GM12872 (cell line): ENCODE results near the gene UBE2QL1.

Experiments used
- TF ChIP-seq, protein P1 (sequence below): IDR thresholded peaks from 3 replicates; pipeline ENCODE4 v1.5.1; 2011; ENCODE audit warnings: low read depth, mild to moderate bottlenecking, low read length, moderate library complexity; ENCODE audit not compliant: insufficient read depth

UBE2QL1 gene

DNA sequence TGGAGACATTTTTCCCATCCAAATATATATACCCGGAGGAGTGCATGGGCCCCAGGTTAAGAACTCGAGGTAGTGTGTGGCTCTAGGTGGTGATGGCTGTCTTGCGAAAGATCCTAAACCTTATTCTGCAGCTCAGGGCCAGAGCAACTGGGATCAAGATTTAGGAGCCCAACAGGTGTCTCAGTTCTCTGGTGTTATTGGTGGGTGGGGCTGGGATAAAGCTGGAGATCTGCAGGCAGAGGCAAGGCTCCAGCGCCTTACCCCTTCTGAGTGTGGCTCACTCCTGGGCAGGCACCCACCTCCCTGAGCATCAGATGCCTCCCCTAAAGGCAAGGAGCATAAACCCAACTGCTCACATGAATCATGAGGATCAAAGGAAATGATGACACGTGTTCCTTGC, 11.2 kb downstream of the UBE2QL1 start:
- TF ChIP-seq, protein P1, sequence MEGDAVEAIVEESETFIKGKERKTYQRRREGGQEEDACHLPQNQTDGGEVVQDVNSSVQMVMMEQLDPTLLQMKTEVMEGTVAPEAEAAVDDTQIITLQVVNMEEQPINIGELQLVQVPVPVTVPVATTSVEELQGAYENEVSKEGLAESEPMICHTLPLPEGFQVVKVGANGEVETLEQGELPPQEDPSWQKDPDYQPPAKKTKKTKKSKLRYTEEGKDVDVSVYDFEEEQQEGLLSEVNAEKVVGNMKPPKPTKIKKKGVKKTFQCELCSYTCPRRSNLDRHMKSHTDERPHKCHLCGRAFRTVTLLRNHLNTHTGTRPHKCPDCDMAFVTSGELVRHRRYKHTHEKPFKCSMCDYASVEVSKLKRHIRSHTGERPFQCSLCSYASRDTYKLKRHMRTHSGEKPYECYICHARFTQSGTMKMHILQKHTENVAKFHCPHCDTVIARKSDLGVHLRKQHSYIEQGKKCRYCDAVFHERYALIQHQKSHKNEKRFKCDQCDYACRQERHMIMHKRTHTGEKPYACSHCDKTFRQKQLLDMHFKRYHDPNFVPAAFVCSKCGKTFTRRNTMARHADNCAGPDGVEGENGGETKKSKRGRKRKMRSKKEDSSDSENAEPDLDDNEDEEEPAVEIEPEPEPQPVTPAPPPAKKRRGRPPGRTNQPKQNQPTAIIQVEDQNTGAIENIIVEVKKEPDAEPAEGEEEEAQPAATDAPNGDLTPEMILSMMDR: no peak

DNA sequence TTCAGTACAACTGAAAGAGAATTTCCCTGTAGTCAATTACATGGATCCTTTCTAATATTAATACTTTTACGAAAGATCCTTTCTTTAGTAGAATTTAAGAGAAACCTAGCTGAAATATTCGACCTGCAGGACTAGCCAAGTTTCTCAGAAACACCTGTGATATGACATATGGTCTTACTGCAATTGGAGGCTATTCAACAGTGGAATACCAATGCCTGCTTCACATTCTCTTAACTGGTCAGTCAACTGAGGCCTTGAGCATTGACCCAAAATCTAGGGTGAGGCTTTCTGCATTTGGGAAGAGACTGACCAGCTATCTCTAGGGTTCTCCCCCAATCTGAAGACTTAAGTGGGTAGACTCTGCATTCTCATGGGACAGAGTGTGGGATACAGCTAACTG, 12.3 kb downstream of the UBE2QL1 start:
- TF ChIP-seq, protein P1: no peak

DNA sequence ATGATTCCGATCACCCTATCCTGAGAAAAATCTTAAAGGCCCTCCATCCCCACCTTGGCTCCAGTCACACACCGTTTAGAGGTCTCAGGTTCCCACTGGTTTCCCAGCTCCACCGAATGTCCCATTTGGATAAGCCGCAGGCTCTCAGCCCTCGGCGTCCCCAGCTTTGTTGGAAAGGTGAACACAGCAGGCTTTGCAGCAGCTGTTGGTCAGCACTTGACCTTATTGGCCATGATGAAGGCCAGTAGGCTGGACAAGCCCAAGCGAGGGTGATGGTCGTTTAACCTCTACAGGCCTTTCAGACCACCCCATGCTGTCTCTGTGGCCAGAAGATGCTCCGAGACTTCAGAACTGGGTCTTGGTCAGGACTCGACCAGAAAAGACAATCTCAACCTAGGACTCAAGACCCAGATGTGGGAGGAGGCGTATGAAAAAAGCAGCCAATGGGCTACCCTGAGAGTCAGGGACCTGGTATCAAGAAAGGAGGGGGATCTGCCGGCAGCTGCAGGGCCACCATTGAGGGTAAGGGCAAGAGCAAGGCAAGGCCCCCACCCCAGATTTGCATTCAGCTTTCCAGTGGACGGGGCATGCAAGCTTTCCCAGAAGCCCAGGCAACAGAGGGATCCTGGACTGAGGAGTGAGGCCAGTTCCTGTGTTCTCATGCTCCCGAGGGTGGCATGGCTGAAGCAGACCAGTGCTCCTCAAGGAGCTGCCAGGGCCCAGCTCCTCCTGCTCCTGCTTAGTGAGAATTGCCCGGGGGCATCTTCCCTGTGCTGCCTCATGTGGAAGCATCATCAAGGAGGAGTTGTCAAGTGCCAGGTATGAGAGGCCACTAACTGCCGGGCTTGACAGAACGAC, 13.4 kb downstream of the UBE2QL1 start:
- TF ChIP-seq, protein P1: no peak

DNA sequence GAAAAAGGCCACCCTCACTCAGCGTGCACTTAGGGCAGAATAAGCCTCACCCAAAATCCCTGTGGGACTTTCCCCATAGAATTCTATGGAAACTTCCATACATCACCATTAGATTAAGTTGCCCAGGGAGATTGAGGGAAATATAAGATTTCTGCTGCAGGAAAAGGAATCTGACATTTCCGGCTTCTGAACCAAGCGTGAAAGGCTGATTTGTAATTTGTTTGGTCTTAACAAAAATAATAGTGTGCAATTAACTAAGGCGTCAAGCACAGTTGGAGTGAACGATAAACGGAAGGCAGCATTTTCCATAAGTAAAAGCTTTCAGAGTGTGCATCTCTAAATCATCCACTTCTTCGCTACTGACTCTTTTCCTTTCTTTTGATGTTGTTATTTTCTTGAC, 14.0 kb downstream of the UBE2QL1 start:
- TF ChIP-seq, protein P1: no peak

DNA sequence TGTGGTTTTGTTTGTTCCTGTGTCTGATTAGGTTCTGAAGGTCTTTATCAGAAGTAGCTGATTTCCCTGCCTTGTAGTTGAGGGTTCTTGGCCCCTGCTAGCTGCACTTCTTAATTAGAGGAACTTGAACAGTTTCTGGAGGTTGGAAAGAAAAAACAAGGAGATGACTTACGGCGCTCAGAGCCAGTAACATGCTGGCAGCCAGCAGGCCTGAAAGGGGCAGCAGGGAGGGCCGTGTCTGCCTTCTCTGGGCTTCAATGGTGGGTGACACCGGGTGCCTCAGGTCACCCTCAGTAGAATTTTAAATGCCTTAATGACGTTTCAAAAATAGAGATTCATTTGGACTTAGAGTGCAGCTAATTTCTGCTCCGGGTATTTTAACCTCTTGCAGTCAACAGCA, 15.8 kb downstream of the UBE2QL1 start:
- TF ChIP-seq, protein P1: no peak

DNA sequence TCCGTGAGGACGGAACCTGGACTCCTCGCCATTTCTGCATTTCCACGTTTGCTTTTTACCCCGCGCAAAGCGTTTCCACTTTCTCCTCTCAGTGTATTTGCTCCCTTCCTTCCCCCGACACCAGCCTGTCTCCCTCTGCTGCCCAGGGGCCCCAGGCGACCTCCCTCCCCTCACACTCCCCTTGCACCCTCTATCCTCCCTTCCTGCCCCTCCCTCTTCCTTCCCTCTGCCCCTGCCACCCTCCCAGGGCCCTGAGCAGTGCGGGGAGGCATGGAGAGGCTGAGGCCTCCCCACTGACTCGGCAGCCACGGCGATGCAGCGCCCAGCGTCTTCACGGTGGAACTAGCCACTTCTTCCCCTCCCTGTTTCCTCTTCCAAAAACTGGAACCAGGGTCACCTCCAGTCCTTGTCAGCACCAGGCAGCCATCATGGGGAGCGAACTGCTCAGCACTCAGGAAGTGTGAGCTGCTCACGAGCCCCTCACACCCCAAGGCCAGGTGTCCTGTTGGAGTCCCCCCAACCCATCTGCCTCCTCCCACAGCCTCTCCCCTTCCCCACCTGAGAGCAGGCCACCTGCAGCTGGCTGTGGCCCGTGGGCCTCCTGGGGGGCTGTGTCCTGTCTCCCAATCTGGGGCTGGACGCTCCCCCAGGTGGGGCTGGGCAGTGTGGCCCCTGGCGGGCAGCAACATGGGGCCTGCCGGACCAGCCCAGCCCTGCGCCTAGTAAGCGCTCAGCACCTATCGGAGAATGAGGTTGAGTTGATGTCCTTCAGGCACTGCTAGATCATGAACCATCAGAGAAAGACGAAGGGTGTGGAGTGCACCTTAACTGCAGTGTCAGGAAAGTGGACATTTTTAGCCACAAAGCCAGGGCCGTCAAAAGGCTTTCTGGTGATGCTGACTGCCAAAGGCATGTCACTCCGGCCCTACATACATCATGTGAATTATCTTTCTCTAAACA, 17.5 kb downstream of the UBE2QL1 start:
- TF ChIP-seq, protein P1: no peak

DNA sequence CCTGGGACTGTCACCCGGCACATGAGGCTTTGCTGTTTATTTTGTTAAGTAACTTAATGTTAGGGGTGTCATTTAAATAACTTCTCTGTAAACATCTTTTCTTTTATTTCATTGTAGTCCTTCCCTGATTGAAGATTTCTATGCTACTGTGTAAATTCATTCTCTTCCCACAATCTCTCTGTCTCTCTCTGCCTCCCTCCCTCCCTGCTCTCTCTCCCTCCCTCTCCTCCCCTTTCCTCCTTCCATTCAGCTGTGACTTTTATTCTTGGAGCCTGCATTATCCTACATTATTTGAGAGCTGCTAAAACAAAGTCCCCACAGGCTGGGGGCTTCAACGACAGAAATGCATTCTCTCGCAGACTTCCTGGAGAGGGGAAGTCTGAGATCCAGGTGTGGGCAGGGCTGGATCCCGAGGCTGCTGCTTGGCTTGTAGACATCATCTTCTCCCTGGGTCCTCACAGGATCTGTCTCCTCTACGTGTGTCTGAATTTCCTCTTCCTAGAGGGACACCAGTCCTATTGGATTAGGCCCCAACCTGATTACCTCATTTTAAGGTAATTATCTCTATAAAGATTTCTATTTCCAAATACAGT, 18.4 kb downstream of the UBE2QL1 start:
- TF ChIP-seq, protein P1: no peak
